GM04503 (cell line): ENCODE results near the gene NSD1.

Experiments
- DNase-seq: peaks from one replicate; pipeline ENCODE4 v3.0.0-alpha.2; 2012; ENCODE audit warnings: low read depth

NSD1 gene

GRCh38 chr5:177133096-177133852 lies at the start of gene NSD1:
Gene NSD1 (plus strand): TSS chr5:177133773. CDS start chr5:177135104, 1,331 bp downstream.
- no peak for DNase-seq

DNA sequence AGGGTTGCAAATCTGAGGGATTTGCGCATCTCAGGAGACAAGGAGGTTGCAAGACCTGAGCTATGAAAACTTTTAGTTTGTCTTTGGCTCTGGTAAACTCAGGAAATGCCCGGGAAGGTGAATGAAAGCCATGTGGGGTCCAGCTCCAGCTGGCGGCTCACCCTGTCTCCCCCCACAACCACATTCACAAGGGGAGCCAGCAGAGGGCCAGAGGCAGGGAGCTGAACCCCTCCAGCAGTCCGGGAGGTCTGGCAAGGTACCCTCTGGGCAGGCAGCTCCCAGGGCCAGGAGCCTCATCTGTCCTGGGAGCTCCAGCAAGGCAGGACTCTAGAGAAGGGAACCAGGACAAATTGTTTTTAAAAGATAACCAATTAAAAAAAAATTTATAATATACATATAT lies 49.4 kb upstream of the NSD1 start:
- no peak for DNase-seq

- DNase-seq = no peak
These were observed 47.5 kb upstream of the NSD1 start for GRCh38 chr5:177085985-177086653.

GRCh38 chr5:177086654-177087397 lies 46.7 kb upstream of the NSD1 start, which contains the start of gene FGFR4:
Gene FGFR4 (plus strand): TSS chr5:177086915. CDS start chr5:177089603, 2,688 bp downstream.
- no peak for DNase-seq

DNA sequence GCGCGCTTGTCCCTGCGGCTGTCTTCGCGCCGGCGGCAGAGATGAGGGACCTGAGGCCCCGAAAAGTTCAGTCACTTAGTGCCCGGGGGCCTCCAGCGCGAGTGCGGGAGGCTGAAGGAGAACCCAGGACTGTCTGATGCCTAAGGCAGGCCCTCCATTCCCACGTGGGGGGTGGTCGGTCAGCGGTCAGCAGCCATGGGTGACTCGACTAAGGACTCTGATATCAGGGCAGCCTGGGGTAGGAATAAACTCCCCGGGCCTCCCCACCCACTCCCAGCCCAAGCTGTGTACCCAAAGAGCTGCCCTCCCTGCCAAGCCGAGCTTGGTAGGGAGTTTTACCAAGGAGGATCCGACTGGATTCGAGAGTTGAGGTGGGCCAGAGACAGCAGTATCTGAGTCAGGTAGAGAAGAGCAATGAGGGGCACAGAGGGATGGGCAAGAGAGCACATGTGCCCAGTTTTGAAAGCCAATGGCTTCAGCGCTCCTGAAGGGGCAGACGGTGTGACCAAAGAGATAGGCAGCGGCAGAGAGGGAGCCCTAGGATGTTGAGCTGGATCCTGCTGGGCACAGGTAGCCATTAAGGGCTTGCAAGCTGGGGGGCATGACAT lies 46.1 kb upstream of the NSD1 start:
- DNase-seq = no peak

GRCh38 chr5:177089127-177089526 lies 44.4 kb upstream of the NSD1 start:
- DNase-seq = no peak

GRCh38 chr5:177089825-177090641 lies 43.5 kb upstream of the NSD1 start:
- DNase-seq = no peak

DNA sequence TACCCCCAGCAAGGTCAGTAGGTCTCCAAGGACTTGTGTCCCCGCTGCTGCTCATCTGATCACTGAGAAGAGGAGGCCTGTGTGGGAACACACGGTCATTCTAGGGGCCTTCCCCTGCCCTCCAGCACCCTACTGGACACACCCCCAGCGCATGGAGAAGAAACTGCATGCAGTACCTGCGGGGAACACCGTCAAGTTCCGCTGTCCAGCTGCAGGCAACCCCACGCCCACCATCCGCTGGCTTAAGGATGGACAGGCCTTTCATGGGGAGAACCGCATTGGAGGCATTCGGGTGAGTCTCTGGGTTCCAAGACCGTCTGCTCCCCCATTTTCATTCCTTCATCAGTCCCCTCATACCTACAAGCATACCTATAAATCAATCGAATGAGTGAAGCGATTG lies 42.8 kb upstream of the NSD1 start:
- no peak for DNase-seq

GRCh38 chr5:177091232-177091631 lies 42.3 kb upstream of the NSD1 start:
- no peak for DNase-seq

- DNase-seq = no peak
These were observed 41.1 kb upstream of the NSD1 start for GRCh38 chr5:177092178-177093081.

- no peak for DNase-seq
These were observed 40.4 kb upstream of the NSD1 start for GRCh38 chr5:177093082-177093712.

DNA sequence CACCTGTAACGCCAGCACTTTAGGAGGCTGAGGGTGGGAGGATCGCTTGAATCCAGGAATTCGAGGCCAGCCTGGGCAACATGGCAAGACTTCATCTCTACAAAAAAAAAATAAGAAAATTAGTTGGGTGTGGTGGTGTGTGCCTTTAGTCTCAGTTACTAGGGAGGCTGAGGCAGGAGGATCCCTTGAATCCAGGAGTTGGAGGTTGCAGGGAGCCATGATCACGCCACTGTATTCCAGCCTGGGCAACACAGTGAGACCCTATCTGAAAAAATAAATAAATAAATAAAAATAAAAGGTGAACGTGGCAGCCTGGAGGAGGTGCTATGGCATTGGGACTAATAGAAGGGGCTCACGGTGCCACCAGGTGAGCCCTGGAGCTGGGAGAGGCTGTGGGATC lies 39.8 kb upstream of the NSD1 start:
- DNase-seq = no peak

DNA sequence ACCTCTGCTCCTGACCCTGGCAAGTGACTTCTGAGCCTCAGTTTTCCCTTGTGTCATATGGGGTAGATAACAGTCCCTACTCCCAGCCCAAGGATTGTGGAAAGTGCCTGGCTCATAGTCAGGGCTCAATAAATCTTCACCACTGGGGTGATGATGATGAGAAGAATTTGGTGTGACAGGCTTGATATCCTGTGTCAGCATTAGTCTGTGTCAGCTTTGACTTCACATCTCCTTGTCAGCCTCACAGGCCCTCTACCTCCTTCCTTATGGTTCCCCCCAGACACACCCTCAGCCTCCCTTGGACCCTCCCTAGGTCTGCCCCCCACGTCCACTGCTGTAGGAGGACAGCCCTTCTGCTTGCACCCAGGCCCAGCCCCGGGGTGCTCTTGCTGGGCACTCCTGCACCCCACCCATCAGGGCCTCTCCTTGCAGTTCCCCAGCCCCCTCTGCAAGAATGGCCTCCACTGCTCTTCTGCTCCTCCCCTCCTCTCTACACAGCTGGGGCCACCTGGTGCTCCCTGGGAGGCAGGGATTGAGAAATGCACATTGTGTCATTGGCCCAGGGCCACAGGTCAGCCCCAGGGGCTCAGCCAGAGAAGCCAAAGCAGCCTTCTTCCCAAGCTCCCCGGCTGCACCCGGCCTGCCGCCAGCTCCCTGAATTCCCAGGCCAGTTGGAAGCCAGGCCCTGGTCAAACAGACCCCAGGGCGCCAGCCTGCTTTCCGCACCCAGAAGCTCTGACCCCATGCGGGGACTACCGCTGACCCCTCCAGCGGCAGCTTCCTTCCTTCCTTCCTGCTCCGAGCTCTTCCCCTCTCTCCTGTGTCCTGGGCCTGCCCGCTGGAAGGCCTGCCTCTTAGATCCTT lies 39.1 kb upstream of the NSD1 start:
- no peak for DNase-seq

DNA sequence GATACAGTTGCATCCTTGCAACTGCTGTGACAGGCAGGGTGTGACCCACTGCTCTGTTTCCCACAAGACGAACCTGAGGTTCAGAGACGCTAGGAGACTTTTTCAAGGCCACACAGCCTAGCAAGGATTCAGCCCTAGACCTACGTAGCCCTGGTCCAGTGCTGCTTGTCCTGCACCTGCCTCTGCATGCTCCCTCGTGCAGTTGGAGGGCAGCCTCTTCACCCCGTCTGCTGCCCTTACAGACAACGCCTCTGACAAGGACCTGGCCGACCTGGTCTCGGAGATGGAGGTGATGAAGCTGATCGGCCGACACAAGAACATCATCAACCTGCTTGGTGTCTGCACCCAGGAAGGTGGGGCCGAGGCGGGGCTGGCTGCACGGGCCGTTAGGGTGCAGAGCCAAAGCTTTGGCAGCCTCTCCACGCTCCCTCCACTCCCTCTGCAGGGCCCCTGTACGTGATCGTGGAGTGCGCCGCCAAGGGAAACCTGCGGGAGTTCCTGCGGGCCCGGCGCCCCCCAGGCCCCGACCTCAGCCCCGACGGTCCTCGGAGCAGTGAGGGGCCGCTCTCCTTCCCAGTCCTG lies 38.4 kb upstream of the NSD1 start:
- no peak for DNase-seq

DNA sequence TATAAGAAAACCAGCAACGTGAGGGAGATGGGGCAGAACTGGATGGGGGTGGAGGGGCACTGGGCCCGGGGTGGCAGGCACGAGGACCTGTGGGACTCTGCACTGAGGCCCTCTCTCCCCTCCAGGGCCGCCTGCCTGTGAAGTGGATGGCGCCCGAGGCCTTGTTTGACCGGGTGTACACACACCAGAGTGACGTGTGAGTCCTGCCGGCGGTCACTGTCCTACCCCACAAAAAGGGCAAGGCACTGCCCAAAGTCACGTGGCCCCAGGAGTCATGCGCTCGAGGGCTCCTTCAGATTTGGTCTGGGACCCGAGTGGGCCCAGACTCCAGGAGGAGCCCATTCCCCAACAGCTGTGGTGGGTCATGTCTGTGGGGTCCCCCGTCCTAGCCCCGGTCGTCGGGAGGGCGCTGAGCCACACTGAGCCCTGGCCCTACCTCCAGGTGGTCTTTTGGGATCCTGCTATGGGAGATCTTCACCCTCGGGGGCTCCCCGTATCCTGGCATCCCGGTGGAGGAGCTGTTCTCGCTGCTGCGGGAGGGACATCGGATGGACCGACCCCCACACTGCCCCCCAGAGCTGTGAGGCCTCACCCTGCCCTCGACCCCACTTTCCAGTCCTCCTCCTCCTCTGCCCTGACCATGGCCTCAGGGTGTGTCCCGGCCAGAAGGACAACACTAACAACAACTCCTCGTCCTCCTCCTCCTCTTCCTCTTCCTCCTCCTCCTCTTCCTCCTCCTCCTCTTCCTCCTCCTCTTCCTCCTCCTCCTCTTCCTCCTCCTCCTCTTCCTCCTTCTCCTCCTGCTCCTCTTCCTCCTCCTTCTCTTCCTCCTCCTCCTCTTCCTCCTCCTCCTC lies 37.2 kb upstream of the NSD1 start:
- no peak for DNase-seq

- no peak for DNase-seq
These were observed 36.3 kb upstream of the NSD1 start for GRCh38 chr5:177097016-177097985.

DNA sequence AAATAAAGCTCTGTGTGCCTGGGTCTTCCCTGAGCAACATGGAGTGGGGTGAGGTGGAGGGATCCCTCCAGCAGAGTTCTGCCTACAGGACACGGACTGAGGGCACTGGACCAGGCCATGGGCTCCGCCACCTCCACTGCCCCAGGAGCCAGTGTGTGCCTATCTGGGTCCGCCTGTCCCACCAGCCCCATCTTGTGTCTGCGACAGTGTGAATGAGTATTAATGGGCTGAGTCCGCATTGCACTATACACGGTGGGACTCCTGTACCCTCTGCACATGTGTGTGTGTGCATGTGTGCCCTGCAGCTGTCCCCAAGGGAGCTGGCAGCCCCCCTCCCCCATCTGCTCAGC lies 35.5 kb upstream of the NSD1 start:
- DNase-seq = no peak
